ENCODE data around the gene PLCL2. TPM values are rescaled to one million over a fixed set of nuclear protein-coding genes. Genes with fewer than 3 reads are reported as not detected.

PLCL2 gene
- total and polyA plus RNA-seq, 2 experiments from 2014 or later, result 1.6 to 9.7 TPM

GRCh38 chr3:16994854-16995525, 110.2 kb downstream of the PLCL2 start (continued):
- TF ChIP-seq, protein P1, sequence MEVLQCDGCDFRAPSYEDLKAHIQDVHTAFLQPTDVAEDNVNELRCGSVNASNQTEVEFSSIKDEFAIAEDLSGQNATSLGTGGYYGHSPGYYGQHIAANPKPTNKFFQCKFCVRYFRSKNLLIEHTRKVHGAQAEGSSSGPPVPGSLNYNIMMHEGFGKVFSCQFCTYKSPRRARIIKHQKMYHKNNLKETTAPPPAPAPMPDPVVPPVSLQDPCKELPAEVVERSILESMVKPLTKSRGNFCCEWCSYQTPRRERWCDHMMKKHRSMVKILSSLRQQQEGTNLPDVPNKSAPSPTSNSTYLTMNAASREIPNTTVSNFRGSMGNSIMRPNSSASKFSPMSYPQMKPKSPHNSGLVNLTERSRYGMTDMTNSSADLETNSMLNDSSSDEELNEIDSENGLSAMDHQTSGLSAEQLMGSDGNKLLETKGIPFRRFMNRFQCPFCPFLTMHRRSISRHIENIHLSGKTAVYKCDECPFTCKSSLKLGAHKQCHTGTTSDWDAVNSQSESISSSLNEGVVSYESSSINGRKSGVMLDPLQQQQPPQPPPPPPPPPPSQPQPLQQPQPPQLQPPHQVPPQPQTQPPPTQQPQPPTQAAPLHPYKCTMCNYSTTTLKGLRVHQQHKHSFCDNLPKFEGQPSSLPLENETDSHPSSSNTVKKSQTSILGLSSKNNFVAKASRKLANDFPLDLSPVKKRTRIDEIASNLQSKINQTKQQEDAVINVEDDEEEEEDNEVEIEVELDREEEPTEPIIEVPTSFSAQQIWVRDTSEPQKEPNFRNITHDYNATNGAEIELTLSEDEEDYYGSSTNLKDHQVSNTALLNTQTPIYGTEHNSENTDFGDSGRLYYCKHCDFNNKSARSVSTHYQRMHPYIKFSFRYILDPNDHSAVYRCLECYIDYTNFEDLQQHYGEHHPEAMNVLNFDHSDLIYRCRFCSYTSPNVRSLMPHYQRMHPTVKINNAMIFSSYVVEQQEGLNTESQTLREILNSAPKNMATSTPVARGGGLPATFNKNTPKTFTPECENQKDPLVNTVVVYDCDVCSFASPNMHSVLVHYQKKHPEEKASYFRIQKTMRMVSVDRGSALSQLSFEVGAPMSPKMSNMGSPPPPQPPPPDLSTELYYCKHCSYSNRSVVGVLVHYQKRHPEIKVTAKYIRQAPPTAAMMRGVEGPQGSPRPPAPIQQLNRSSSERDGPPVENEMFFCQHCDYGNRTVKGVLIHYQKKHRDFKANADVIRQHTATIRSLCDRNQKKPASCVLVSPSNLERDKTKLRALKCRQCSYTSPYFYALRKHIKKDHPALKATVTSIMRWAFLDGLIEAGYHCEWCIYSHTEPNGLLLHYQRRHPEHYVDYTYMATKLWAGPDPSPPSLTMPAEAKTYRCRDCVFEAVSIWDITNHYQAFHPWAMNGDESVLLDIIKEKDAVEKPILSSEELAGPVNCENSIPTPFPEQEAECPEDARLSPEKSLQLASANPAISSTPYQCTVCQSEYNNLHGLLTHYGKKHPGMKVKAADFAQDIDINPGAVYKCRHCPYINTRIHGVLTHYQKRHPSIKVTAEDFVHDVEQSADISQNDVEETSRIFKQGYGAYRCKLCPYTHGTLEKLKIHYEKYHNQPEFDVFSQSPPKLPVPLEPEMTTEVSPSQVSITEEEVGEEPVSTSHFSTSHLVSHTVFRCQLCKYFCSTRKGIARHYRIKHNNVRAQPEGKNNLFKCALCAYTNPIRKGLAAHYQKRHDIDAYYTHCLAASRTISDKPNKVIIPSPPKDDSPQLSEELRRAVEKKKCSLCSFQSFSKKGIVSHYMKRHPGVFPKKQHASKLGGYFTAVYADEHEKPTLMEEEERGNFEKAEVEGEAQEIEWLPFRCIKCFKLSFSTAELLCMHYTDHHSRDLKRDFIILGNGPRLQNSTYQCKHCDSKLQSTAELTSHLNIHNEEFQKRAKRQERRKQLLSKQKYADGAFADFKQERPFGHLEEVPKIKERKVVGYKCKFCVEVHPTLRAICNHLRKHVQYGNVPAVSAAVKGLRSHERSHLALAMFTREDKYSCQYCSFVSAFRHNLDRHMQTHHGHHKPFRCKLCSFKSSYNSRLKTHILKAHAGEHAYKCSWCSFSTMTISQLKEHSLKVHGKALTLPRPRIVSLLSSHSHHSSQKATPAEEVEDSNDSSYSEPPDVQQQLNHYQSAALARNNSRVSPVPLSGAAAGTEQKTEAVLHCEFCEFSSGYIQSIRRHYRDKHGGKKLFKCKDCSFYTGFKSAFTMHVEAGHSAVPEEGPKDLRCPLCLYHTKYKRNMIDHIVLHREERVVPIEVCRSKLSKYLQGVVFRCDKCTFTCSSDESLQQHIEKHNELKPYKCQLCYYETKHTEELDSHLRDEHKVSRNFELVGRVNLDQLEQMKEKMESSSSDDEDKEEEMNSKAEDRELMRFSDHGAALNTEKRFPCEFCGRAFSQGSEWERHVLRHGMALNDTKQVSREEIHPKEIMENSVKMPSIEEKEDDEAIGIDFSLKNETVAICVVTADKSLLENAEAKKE (CRISPR knock-in tag; IDR thresholded peaks at IDR 0.05), result no peak
- TF ChIP-seq EZH2 (IDR thresholded peaks at IDR 0.05; ENCODE audit: low read depth, unreplicated experiment), result no peak
- no peak for TF ChIP-seq EZH2phosphoT487 (IDR thresholded peaks at IDR 0.05; ENCODE audit: unreplicated experiment)
- TF ChIP-seq, protein P2, sequence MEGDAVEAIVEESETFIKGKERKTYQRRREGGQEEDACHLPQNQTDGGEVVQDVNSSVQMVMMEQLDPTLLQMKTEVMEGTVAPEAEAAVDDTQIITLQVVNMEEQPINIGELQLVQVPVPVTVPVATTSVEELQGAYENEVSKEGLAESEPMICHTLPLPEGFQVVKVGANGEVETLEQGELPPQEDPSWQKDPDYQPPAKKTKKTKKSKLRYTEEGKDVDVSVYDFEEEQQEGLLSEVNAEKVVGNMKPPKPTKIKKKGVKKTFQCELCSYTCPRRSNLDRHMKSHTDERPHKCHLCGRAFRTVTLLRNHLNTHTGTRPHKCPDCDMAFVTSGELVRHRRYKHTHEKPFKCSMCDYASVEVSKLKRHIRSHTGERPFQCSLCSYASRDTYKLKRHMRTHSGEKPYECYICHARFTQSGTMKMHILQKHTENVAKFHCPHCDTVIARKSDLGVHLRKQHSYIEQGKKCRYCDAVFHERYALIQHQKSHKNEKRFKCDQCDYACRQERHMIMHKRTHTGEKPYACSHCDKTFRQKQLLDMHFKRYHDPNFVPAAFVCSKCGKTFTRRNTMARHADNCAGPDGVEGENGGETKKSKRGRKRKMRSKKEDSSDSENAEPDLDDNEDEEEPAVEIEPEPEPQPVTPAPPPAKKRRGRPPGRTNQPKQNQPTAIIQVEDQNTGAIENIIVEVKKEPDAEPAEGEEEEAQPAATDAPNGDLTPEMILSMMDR (conservative IDR thresholded peaks at IDR 0.05; ENCODE audit: low read depth in 2 of 2), result no peak
- TF ChIP-seq CREB1 (CRISPR knock-in tag; IDR thresholded peaks at IDR 0.05; ENCODE audit: low read depth), result no peak
- TF ChIP-seq ZNF114 (CRISPR knock-in tag; IDR thresholded peaks at IDR 0.05), result no peak

- H3K4me3 Mint-ChIP-seq, result no peak overlapping the region
- H4K20me1 ChIP-seq (replicated peaks; ENCODE audit: insufficient read depth), result peaks cover 24% of the 10 kb centered on the region; the same call in 1 of the 2 replicates
- H3K27ac Mint-ChIP-seq, result no peak overlapping the region
- ATAC-seq, result no peak
- H3K27me3 Mint-ChIP-seq (ENCODE audit: insufficient read depth, low read depth, poor library complexity), result peaks cover 48% of the 10 kb centered on the region
- no peaks in the 10 kb centered on the region for H3F3A ChIP-seq (replicated peaks; ENCODE audit: low read depth)
- DNase-seq (ENCODE audit: low spot score), result no peak
- no peak overlapping the region for H3K4me3 ChIP-seq
- no peaks in the 10 kb centered on the region for H3K9me2 ChIP-seq (ENCODE audit: insufficient read depth)
- H3K9me3 Mint-ChIP-seq, result no peaks in the 10 kb centered on the region
- no peak overlapping the region for H2AFZ ChIP-seq
- no peaks in the 10 kb centered on the region for H3K36me3 ChIP-seq (ENCODE audit: insufficient read depth)
- peaks cover 6% of the 10 kb centered on the region for H3K4me1 Mint-ChIP-seq
- H3K27ac ChIP-seq (ENCODE audit: low read depth), result no peak overlapping the region
- no peaks in the 10 kb centered on the region for H3K79me2 ChIP-seq (replicated peaks; ENCODE audit: insufficient read depth)
- no peak overlapping the region for H3K4me2 ChIP-seq
- no peaks in the 10 kb centered on the region for H3K36me3 Mint-ChIP-seq (ENCODE audit: low read depth)
- no peaks in the 10 kb centered on the region for H3K4me1 ChIP-seq (ENCODE audit: insufficient read depth)
- peaks cover 69% of the 10 kb centered on the region for H3K27me3 ChIP-seq (ENCODE audit: insufficient read depth)
- TF ChIP-seq, protein P2 (conservative IDR thresholded peaks at IDR 0.05; ENCODE audit: low read depth in 2 of 2), result no peak
- TF ChIP-seq JUNB (IDR thresholded peaks at IDR 0.05; ENCODE audit: unreplicated experiment), result no peak
- TF ChIP-seq EZH2phosphoT487 (IDR thresholded peaks at IDR 0.05; ENCODE audit: unreplicated experiment), result no peak
These were observed 110.8 kb downstream of the PLCL2 start for GRCh38 chr3:16995601-16996000.

Data from GM23338 (cell line).